K562 (cell line): ENCODE measurements around the gene STON2. TPM values are rescaled to one million over a fixed set of nuclear protein-coding genes. Genes with fewer than 3 reads are reported as not detected.

Experiments used
- ASH1L ChIP-seq: fragments of 450-650 bp; IDR thresholded peaks from 2 replicates; pipeline ENCODE4 v1.6.1; 2018; ENCODE audit warnings: borderline replicate concordance, mild to moderate bottlenecking, low read depth; ENCODE audit not compliant: partially characterized antibody
- ATF1 ChIP-seq, 2 experiments: fragments of 450-650 bp in 1 of 2; IDR thresholded peaks; 2 replicates each; pipeline ENCODE4 v1.6.1; 2016; ENCODE audit warnings: missing compliant biosample characterization in 1 of 2, missing genetic modification characterization in 1 of 2
- BACH1 ChIP-seq: fragments of 200-800 bp; sonication (Bioruptor generic); IDR thresholded peaks from 2 replicates; pipeline ENCODE4 v1.6.1; 2016; ENCODE audit warnings: missing genetic modification characterization, missing compliant biosample characterization
- CBFA2T2 ChIP-seq: fragments of 450-650 bp; conservative IDR thresholded peaks from 2 replicates; pipeline ENCODE4 v1.6.1; 2017; ENCODE audit warnings: mild to moderate bottlenecking
- CBX2 ChIP-seq: fragments of 200-600 bp; sonication (generic); IDR thresholded peaks from one replicate; pipeline ENCODE4 v1.6.1; 2012; ENCODE audit warnings: mild to moderate bottlenecking, low read length, inconsistent platforms; ENCODE audit not compliant: insufficient read depth, poor library complexity, severe bottlenecking
- CBX5 ChIP-seq: IDR thresholded peaks from 2 replicates; pipeline ENCODE4 v1.6.1; 2014; ENCODE audit warnings: low read depth, borderline replicate concordance
- E2F3 ChIP-seq: fragments of 250-450 bp; sonication (Bioruptor Pico); IDR thresholded peaks from 2 replicates; pipeline ENCODE4 v1.4.0; 2020; ENCODE audit warnings: mild to moderate bottlenecking
- EHMT2 ChIP-seq: fragments of 450-650 bp; IDR thresholded peaks from 2 replicates; pipeline ENCODE4 v1.6.1; 2018; ENCODE audit warnings: antibody characterized with exemption
- ETV6 ChIP-seq, 3 experiments: fragments of 150-350 bp in 1 of 3; sonication (generic) in 1 of 3; formaldehyde crosslinking in 1 of 3; IDR thresholded peaks; 2 replicates each; pipeline versions ENCODE4 v1.6.1 to v1.8.0; 2014 to 2022; ENCODE audit warnings: borderline replicate concordance in 2 of 3, low read depth in 2 of 3, antibody characterized with exemption in 1 of 3, low read length in 1 of 3, mild to moderate bottlenecking in 1 of 3, missing genetic modification reagents in 1 of 3
- FOXJ2 ChIP-seq: fragments of 200-800 bp; sonication (Bioruptor generic); IDR thresholded peaks from 2 replicates; pipeline ENCODE4 v1.6.1; 2016; ENCODE audit warnings: missing genetic modification characterization, missing compliant biosample characterization
- GABPA ChIP-seq: fragments of 200-800 bp; sonication (Bioruptor generic); conservative IDR thresholded peaks from 2 replicates; pipeline ENCODE4 v1.6.1; 2016; ENCODE audit warnings: low read depth, missing genetic modification characterization, missing compliant biosample characterization
- GTF2A2 ChIP-seq: IDR thresholded peaks from 2 replicates; pipeline ENCODE4 v1.6.1; 2016; ENCODE audit warnings: mild to moderate bottlenecking, missing genetic modification characterization, missing compliant biosample characterization
- GTF2E2 ChIP-seq: fragments of 200-800 bp; sonication (Bioruptor generic); IDR thresholded peaks from 2 replicates; pipeline ENCODE4 v1.6.1; 2016; ENCODE audit warnings: missing genetic modification characterization, missing compliant biosample characterization
- HEY1 ChIP-seq: fragments of 250-450 bp; sonication (Bioruptor Pico); IDR thresholded peaks from 2 replicates; pipeline ENCODE4 v1.5.0; 2020; ENCODE audit warnings: mild to moderate bottlenecking, moderate library complexity, borderline replicate concordance
- HNRNPK ChIP-seq: fragments of 200-400 bp; formaldehyde crosslinking; IDR thresholded peaks from one replicate; pipeline ENCODE4 v1.6.1; 2018; ENCODE audit warnings: mild to moderate bottlenecking, low read depth, low read length; ENCODE audit not compliant: poor library complexity, severe bottlenecking
- MAZ ChIP-seq, 2 experiments: fragments of 450-650 bp in 1 of 2; sonication (generic) in 1 of 2; formaldehyde crosslinking; IDR thresholded peaks in 1 of 2; conservative IDR thresholded peaks in 1 of 2; 2 replicates each; pipeline versions ENCODE4 v1.4.0 to v1.5.0; 2020; ENCODE audit warnings: mild to moderate bottlenecking in 1 of 2, missing genetic modification reagents in 1 of 2
- NR4A1 ChIP-seq, 2 experiments: fragments of 250-450 bp in 1 of 2; fragments of 450-650 bp in 1 of 2; sonication (Bioruptor Pico) in 1 of 2; IDR thresholded peaks; 2 replicates each; pipeline versions ENCODE4 v1.4.0 to v1.6.1; 2016 to 2020; ENCODE audit warnings: mild to moderate bottlenecking in 2 of 2, missing compliant biosample characterization in 1 of 2, missing genetic modification characterization in 1 of 2, moderate library complexity in 1 of 2
- POLR2B ChIP-seq: fragments of 450-650 bp; IDR thresholded peaks from 2 replicates; pipeline ENCODE4 v1.6.1; 2018; ENCODE audit warnings: low read depth; ENCODE audit not compliant: partially characterized antibody
- RAD21 ChIP-seq, 2 experiments: fragments of 250-450 bp in 1 of 2; fragments of 450-650 bp in 1 of 2; sonication (Bioruptor Pico) in 1 of 2; formaldehyde crosslinking in 1 of 2; IDR thresholded peaks in 1 of 2; conservative IDR thresholded peaks in 1 of 2; 2 replicates each; pipeline versions ENCODE4 v1.4.0 to v1.8.0; 2020 to 2022; ENCODE audit warnings: mild to moderate bottlenecking in 2 of 2, moderate library complexity in 1 of 2
- SP2 ChIP-seq: IDR thresholded peaks from 2 replicates; pipeline ENCODE4 v1.6.1; 2011; ENCODE audit warnings: mild to moderate bottlenecking, low read depth, low read length, moderate library complexity; ENCODE audit not compliant: poor library complexity, severe bottlenecking; ENCODE audit errors: extremely low read depth
- SRSF3 ChIP-seq: fragments of 200-400 bp; formaldehyde crosslinking; IDR thresholded peaks from 2 replicates; pipeline ENCODE4 v1.6.1; 2016; ENCODE audit warnings: mild to moderate bottlenecking, low read length, moderate library complexity; ENCODE audit not compliant: insufficient read depth
- XRCC3 ChIP-seq: fragments of 450-650 bp; IDR thresholded peaks from 2 replicates; pipeline ENCODE4 v1.6.1; 2017; ENCODE audit warnings: mild to moderate bottlenecking, moderate library complexity
- ZBTB17 ChIP-seq: fragments of 450-650 bp; formaldehyde crosslinking; IDR thresholded peaks from 2 replicates; pipeline ENCODE4 v1.4.0; 2020; ENCODE audit warnings: mild to moderate bottlenecking
- ZNF146 ChIP-seq: IDR thresholded peaks from one replicate; pipeline ENCODE4 v1.6.1; 2018; ENCODE audit warnings: missing compliant biosample characterization; ENCODE audit not compliant: unreplicated experiment
- ZNF551 ChIP-seq: fragments of 250-450 bp; sonication (Bioruptor Pico); IDR thresholded peaks from 2 replicates; pipeline ENCODE4 v1.5.0; 2021; ENCODE audit warnings: mild to moderate bottlenecking, moderate library complexity
- ZNF79 ChIP-seq: fragments of 250-450 bp; sonication (Bioruptor Pico); IDR thresholded peaks from 2 replicates; pipeline ENCODE4 v1.4.0; 2020; ENCODE audit warnings: low read depth, mild to moderate bottlenecking, moderate library complexity
- polyA plus RNA-seq, 8 experiments: library from polyadenylated mRNA; depleted of rRNA in 4 of 8; stranded (reverse) in 5 of 8; unstranded in 3 of 8; fragments of >200 nt; fragmentation: Nextera tagmentation in 2 of 8; fragmentation: Illumina TruSeq in 1 of 8; extraction: Ambion mirVana in 2 of 8; extraction: Trizol in 1 of 8; gene quantifications; 2 replicates each; pipeline versions ENCODE4 v1.2.1 to v1.2.3, GENCODE V29; 2011 to 2014; ENCODE audit warnings: inconsistent platforms in 1 of 8, missing spikeins in 1 of 8
- total RNA-seq, 7 experiments: library from RNA; depleted of rRNA in 6 of 7; stranded (reverse); fragments of >200 nt in 6 of 7; fragmentation: Illumina TruSeq in 2 of 7; extraction: Trizol in 2 of 7; gene quantifications; 2 replicates each; pipeline versions ENCODE4 v1.2.1 to v1.2.3, GENCODE V29; 2011 to 2021; ENCODE audit warnings: low replicate concordance in 1 of 7
- TF ChIP-seq, protein P1 (sequence below): sonication (generic); formaldehyde crosslinking; IDR thresholded peaks from 2 replicates; pipeline ENCODE4 v1.5.0; 2020; ENCODE audit warnings: missing genetic modification reagents

Gene STON2
- total and polyA plus RNA-seq, 9 of the 15 experiments (the other 6 are each of a cell fraction or from before 2014, with no cell fraction given): 7.8 to 99.3 (median 53.5) TPM

DNA sequence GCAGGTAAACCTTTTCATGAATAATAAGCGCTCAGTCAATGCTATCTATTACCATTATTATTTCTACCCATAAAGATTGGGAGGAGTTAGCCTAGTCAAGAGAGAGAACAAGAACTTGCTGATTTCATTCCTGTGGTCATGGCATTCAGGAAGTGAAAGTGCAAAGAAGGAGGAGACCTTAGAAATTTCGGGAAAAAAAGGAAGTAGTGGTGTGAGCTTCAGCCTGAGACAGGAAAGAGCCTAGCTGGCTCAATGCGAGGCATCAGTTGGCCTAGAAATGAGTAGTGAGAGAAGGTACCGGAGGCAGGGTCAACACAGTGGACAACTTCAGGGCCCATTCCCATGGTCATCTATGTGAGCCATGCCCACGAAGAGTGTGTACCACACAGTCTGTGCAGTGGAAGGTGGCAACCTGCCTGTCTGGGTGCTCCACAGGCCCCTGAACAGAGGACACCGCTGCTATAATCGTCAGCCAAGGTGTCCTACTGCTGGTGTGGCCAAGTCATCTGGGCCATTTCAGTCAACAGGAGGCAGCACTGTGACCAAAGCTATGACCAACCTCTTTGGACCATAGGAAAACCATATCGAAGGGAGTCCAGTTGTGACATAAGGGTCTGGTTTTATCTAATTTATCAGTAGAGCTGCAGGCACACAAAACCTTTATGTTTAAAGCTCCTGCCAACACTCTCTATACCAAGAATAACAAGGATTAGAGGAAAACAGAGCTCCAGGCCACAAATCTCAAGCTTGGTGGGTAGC lies 16.2 kb upstream of the STON2 start (continued):
- TF ChIP-seq MAZ (CRISPR knock-in tag; conservative IDR thresholded peaks at IDR 0.05 in 1 of 2, IDR thresholded peaks at IDR 0.05 in 1 of 2) (0 out of 4 replicates have a peak, but pooled peaks of 1 of the 2 experiments have one; percentile 8), ZBTB17 (CRISPR knock-in tag) (0 out of 2 replicates have a peak, but pooled peaks have one; percentile 19), CBFA2T2 (no peak), HEY1 (no peak), RAD21 (CRISPR knock-in tag; conservative IDR thresholded peaks at IDR 0.05 in 1 of 2, IDR thresholded peaks at IDR 0.05 in 1 of 2) (peak in 1 of 2 experiments; percentile 34; a peak in 2 of 4 replicates), GTF2A2 (tag) (no peak), GTF2E2 (tag) (no peak), HNRNPK (no peak), BACH1 (tag) (peak; percentile 44; the same call in 1 of the 2 replicates), E2F3 (no peak), CBX5 (no peak), POLR2B (no peak), SRSF3 (no peak), EHMT2 (0 out of 2 replicates have a peak, but pooled peaks have one; percentile 60), FOXJ2 (tag) (no peak), ZNF79 (no peak), ATF1 (CRISPR knock-in tag; IDR thresholded peaks at IDR 0.05) (no peak), ATF1 (tag; IDR thresholded peaks at IDR 0.05) (no peak), SP2 (no peak), CBX2 (no peak), GABPA (0 out of 2 replicates have a peak, but pooled peaks have one; percentile 26), ASH1L (no peak), XRCC3 (no peak), ZNF551 (CRISPR knock-in tag) (no peak), ZNF146 (no peak), ETV6 (IDR thresholded peaks at IDR 0.05; ENCODE audit: borderline replicate concordance in 1 of 2, low read depth in 2 of 2, low read length in 1 of 2) (peak in 1 of 2 experiments; percentile 90; a peak in 2 of 4 replicates), ETV6 (CRISPR knock-in tag; IDR thresholded peaks at IDR 0.05; ENCODE audit: borderline replicate concordance) (no peak), NR4A1 (CRISPR knock-in tag; IDR thresholded peaks at IDR 0.05) (no peak), NR4A1 (tag; IDR thresholded peaks at IDR 0.05) (no peak)
- TF ChIP-seq, protein P1, sequence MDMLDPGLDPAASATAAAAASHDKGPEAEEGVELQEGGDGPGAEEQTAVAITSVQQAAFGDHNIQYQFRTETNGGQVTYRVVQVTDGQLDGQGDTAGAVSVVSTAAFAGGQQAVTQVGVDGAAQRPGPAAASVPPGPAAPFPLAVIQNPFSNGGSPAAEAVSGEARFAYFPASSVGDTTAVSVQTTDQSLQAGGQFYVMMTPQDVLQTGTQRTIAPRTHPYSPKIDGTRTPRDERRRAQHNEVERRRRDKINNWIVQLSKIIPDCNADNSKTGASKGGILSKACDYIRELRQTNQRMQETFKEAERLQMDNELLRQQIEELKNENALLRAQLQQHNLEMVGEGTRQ (CRISPR knock-in tag): no peak
